ENCODE results near the gene GALNT1.

DNA sequence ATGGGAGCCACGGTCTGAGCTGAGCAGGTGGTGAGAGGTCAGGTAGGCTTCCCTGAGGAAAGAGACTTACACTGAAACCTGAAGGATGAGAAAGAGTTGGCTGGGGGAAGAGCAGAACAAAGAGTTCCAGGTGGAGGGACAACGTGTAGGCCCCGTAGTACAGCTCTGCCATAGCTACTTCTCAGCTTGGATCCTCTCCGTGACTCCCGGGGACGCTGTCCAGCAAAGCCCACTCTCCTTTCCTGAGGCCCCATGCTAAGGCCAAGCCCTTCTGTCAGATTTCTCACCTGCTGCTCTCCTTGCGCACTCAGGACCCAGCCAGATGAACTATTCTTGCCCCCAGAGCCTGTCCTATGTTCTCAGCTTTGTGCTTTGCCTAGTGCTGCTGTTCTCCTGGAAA lies 173.8 kb downstream of the GALNT1 start:
- no peak for TF ChIP-seq CTCF (IDR thresholded peaks at IDR 0.05)
- TF ChIP-seq POLR2A (IDR thresholded peaks at IDR 0.05), result no peak
- no peak for TF ChIP-seq POLR2AphosphoS5 (IDR thresholded peaks at IDR 0.05)

All from prostate gland (tissue), 2 donors.